ENCODE data around the gene UBE2Z.

DNA sequence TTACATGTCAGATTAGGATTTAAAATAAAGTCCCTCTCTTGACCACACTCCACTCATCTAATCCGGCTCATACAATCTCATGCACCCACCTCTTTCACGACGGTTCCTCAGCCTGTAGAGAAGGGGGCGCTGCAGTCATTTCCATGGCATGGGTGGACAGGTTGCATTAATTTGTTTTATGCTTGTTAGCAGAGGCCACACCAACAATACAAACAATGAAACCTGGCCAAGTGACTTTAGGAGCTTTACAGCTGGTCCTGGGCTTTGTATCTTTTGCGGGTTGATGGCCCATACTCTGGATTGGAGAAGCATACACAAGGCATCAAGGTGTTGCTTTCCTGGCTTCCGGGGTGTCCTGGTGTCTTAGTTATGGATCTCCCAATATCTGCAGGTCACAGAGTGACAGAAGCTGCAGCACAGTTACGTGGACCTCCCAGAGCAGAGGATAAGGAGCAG, 46.1 kb downstream of the UBE2Z start:
- no peak for TF ChIP-seq GABPA (IDR thresholded peaks at IDR 0.05; ENCODE audit: low read depth)
- TF ChIP-seq, protein P1, sequence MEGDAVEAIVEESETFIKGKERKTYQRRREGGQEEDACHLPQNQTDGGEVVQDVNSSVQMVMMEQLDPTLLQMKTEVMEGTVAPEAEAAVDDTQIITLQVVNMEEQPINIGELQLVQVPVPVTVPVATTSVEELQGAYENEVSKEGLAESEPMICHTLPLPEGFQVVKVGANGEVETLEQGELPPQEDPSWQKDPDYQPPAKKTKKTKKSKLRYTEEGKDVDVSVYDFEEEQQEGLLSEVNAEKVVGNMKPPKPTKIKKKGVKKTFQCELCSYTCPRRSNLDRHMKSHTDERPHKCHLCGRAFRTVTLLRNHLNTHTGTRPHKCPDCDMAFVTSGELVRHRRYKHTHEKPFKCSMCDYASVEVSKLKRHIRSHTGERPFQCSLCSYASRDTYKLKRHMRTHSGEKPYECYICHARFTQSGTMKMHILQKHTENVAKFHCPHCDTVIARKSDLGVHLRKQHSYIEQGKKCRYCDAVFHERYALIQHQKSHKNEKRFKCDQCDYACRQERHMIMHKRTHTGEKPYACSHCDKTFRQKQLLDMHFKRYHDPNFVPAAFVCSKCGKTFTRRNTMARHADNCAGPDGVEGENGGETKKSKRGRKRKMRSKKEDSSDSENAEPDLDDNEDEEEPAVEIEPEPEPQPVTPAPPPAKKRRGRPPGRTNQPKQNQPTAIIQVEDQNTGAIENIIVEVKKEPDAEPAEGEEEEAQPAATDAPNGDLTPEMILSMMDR (IDR thresholded peaks at IDR 0.05; ENCODE audit: insufficient read depth, low read length), result no peak
- no peak for TF ChIP-seq SPI1 (IDR thresholded peaks at IDR 0.05; ENCODE audit: borderline replicate concordance, low read depth)
- TF ChIP-seq POLR2AphosphoS5 (IDR thresholded peaks at IDR 0.05; ENCODE audit: low read depth), result no peak
- TF ChIP-seq, protein P2, sequence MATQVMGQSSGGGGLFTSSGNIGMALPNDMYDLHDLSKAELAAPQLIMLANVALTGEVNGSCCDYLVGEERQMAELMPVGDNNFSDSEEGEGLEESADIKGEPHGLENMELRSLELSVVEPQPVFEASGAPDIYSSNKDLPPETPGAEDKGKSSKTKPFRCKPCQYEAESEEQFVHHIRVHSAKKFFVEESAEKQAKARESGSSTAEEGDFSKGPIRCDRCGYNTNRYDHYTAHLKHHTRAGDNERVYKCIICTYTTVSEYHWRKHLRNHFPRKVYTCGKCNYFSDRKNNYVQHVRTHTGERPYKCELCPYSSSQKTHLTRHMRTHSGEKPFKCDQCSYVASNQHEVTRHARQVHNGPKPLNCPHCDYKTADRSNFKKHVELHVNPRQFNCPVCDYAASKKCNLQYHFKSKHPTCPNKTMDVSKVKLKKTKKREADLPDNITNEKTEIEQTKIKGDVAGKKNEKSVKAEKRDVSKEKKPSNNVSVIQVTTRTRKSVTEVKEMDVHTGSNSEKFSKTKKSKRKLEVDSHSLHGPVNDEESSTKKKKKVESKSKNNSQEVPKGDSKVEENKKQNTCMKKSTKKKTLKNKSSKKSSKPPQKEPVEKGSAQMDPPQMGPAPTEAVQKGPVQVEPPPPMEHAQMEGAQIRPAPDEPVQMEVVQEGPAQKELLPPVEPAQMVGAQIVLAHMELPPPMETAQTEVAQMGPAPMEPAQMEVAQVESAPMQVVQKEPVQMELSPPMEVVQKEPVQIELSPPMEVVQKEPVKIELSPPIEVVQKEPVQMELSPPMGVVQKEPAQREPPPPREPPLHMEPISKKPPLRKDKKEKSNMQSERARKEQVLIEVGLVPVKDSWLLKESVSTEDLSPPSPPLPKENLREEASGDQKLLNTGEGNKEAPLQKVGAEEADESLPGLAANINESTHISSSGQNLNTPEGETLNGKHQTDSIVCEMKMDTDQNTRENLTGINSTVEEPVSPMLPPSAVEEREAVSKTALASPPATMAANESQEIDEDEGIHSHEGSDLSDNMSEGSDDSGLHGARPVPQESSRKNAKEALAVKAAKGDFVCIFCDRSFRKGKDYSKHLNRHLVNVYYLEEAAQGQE (IDR thresholded peaks at IDR 0.05; ENCODE audit: insufficient replicate concordance, low read depth), result no peak
